NCI-H1092 (cell line): ENCODE measurements around the gene TBL3.
"Not testable (repeated sequence)": the region's sequence is repeated elsewhere in the genome, so short reads cannot be mapped to it uniquely, and the experiment has no call there.

Experiments
- DNase-seq: peaks from one replicate; lab custom pipeline; 2025; lab: John Stamatoyannopoulos, UW

Gene TBL3

GRCh38 chr16:1971796-1972489, at the start of gene TBL3:
TBL3 (plus strand) TSS chr16:1972053; CDS start chr16:1972165, 112 bp downstream.
- DNase-seq: peak; percentile 87

- no peak for DNase-seq
Measured at GRCh38 chr16:1922357-1922756, 49.5 kb upstream of the TBL3 start.

DNA sequence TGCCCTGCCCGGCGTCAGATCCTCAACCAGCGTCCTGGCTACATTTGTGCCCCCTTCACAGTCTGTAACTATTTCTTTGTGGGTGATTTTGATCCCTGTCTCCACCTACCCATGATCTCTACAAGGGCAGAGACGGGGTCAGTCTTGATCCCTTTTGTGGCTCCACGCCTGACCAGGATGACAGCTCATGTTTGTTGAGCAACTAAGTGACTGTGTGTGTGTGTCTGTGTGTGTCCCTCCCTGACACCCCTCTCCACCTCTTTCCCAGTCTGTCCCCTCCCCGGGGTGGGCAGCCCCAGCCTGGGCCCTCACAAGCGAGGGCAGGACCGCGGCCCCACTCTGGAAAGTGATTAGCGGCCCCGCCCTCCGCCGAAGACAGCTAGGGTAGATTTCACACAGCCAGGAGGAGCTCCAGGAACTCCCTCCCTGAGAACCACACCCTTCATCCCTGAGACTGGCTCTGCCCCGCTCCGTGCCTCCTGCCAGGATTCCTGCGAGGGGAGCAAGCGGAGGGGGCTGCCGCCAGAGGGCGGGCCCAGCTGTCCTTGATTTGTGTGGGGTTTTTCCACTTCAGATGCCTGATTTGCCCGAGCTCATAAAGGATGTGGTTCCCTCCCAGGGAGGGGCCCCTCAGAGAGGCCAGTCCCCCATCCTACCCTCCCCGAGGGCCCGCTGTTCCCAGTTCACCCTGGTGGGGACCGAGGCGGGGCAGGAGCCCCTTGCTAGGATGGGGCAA, 48.4 kb upstream of the TBL3 start:
- no peak for DNase-seq

GRCh38 chr16:1924095-1924494, 47.8 kb upstream of the TBL3 start:
- no peak for DNase-seq

- DNase-seq: no peak
Measured at GRCh38 chr16:1926271-1926670, 45.6 kb upstream of the TBL3 start.

DNA sequence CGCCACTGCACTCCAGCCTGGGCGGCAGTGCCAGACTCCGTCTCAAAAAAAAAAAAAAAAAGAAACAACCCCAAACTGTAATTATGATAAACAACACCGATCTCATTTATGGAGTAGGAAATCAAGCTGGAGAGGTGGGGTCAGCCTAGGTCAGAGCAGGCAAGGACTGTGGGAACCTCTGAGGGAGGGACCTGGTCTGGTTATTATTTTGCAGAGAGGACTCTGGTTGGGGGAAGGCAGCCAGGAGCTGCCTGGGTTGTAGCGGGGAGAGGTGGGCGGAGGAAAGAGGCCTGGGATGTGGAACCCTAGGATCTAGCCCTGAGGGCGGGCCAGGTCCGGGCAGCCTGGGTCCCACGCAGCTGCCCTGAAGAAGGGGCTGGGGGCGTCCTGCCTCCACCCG, 42.7 kb upstream of the TBL3 start:
- DNase-seq: no peak

DNA sequence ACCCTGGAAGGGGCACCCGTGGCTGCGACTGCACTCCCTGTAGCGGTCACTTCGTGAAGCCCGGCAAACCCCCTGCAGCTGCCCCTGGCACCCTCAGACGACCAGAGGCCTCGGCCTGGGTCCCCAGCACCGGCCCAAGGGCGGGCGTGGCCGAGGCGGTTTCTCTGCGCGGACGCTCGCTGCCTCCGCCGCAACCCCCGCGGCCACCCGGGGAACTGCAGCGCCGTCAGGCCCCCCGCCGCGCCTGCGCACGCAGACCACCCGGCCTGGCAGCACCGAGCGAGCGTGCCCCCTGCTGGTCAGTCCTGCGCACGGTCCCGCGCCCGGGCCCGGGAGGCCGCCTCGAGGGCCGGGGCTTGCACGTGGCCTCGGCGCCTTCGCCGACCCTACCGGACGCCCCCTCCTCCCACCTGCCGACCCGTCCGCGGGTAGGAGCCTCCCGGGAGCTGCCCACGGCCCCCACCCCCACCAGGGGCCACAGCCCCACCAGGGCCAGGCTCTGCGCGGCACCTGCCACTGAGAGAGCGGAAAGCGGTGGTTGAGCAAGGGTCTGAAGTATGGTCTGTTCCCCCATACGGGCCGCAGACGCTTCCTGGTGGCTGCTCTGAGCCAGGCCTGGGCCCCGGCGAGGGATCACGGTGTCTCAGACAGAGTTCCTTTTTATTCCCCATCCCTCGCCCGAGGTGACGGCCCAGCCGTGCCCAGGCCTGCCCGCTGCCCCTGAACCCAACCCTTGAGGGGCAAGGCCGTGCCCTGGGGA, 42.1 kb upstream of the TBL3 start:
- peak; percentile 76 for DNase-seq

GRCh38 chr16:1930338-1930720, 41.5 kb upstream of the TBL3 start:
- DNase-seq: no peak

GRCh38 chr16:1932050-1933028, 39.5 kb upstream of the TBL3 start:
- peak; percentile 57 for DNase-seq

DNA sequence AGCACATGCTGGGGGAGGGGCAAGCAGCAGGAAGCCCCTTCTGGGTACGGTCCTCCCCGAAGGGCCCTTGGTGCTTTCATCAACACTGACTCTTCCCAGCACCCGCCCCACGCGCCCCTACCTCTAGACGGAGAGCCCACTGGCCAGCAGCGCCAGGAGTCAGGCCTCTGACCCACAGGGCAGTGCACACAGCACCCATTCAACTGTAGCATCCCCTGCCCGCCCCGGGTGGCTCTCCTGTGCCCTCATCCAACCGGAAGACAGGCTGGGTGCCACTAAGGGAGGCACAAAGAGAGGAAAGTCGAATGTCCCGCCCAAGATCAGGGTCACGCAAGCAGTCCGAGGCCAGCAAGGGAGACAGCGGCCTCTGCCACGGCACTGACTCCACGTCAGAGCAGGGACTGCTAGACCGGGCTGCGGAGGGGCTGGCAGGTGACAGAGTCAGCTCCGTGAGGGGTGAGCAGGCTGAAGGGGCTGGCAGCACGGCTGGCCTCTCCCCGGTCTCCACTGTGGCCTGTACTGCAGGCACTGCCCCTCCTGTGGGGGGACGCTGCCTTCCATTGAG, 38.7 kb upstream of the TBL3 start:
- no peak for DNase-seq

GRCh38 chr16:1936945-1937479, 34.8 kb upstream of the TBL3 start:
- no peak for DNase-seq

DNA sequence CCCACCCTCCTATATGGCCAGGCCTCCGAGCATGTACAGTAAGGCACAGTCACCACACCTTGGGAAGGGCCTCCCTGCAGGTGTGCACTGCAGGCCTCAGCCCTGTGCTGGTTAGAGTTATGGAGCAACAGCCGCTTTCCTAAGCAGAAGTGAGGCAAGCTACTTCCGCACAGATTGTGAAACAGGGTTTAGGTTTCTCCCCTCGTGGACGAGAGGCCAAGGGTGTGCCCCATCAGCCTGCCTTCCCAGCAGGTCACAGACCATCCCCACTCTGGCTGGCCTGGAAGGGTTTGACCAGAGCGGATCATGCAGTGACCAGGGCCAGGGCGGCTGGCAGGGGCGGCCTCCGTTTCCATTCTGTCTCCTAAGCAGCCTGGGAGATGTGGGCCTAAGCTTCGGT, 33.5 kb upstream of the TBL3 start:
- DNase-seq: no peak

GRCh38 chr16:1938910-1939309, 32.9 kb upstream of the TBL3 start:
- DNase-seq: no peak

GRCh38 chr16:1939833-1940232, 32.0 kb upstream of the TBL3 start:
- DNase-seq: not testable (repeated sequence)

GRCh38 chr16:1940273-1941161, 31.3 kb upstream of the TBL3 start:
- DNase-seq: no peak

DNA sequence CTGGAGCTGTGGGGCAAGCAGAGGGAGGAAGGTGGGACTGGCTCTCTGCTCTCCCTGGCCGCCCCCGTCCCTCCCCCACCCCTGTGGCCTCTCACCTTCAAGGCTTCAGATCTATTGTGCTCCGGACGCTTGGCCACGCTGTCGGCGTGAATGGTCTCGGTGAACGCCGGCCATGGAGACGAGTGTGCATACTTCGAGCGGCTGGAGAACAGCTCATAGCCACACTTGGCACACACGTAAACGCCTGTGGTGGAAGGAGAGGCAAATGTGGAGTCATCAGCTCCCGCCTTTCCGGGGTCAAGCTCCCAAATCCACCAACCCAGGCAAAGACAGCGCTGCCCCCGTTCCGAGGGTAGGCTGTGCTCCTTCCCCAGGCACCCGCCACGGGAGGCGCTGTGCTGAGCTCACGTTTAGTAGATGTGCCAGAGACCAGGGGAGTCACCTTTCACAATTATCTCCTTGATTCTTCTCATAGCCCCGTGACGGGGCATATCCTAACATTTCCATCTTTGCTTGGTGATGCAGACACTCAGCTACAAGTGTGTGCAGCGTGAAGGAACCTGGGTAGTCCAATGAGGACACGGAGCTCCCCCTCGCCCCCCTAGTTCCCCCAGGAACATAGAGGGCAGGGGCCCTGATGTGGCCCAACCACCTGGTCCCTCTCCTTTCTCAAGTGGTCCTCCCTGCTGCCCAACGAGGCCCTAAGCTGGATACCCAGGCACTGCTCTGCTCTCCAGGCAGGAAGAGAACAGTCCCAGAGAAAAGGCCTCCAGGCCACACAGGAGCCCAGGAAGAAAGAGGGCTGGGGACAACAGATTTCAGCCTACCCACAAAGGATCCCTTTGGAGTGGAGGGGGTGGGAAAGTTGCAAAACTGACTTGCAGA, 30.4 kb upstream of the TBL3 start:
- no peak for DNase-seq

DNA sequence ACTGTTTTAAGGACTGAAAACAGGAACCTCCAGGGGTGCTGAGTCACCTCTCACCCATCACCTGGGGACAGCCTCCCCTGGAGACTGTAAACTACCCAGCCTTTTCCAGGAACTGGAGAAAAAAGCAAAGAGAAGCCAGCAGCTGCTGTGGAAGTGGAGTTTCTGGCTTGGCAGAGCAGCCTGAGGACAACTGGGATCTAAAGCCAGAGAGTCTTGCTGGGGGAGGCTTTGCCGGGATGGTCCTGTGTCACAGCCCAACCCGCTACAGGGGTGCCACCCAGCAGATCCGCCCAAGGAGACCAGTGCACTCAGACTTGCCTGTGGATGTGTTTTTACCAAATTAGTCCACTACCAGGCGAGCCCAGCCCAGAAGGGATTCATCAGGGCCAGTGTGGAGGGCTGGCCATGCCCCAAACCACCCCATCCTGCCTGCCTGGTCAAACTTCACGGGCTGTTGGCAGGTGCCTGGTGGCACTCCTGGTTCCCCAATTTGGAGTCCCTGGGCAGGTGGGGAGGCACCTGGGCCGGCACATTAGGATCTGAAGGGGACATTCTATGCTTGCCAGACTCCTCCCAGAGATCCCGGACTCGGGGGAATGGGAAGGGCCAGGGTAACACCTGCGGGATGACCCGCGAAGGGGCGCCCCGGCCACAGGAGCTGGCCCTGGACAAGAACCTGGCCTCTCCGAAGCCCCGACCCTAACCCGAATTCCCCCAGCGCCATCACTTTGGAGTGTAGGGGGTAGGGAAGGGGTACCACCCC, 29.6 kb upstream of the TBL3 start:
- no peak for DNase-seq
